GM18867 (cell line): ENCODE measurements around the gene CCDC175.
A peak's percentile ranks its signal among the peaks of the same experiment; 100 is the strongest.

Experiments used
- ATAC-seq: cut with Tn5 transposase; IDR thresholded peaks from one replicate; pipeline ENCODE4 v1.9.1; 2021; ENCODE audit warnings: mild to moderate bottlenecking, moderate library complexity; ENCODE audit not compliant: unreplicated experiment

The CCDC175 gene

GRCh38 chr14:59541731-59542130 is 34.9 kb downstream of the CCDC175 start:
- no peak for ATAC-seq

DNA sequence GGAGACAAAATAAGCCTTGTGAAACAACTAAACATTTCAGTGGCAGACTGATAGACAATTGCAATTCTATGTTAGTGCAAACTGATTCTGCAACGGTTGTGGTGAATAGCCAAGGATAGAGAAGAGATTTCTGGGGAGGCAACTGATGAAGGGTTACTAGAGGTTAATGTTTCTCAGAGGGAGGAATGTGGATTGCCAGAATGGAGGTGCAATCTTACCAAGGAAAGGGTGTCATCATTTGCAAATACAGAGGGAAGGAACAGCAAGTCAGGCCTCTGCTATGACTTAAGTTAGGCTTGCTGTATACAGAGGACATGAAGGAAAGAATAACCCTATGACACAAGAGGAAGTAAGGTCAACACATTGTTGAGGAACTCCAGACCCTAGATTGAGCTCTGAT is 35.8 kb downstream of the CCDC175 start:
- ATAC-seq: no peak

DNA sequence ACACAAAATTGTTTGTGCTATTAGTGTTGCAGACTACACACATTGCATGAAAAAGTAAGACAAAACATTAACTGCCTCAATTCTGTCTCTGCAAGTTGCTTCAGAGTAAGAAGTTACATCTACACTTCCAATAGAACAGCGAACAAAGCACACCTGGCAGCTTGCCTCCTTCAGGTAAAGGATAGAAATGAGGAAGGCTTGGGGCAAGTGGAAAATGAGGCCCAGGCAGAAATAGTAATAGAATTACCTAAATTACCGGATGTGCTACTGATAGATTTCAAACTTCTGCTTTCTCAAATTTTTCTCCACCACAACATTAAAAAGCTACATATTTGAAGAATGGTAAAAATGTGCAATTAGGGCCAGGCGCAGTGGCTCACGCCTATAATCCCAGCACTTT is 37.7 kb downstream of the CCDC175 start:
- ATAC-seq: no peak

- ATAC-seq: no peak
These were observed 39.1 kb downstream of the CCDC175 start for GRCh38 chr14:59537476-59537875.

- ATAC-seq: no peak
These were observed 42.1 kb downstream of the CCDC175 start for GRCh38 chr14:59534361-59534987.

- ATAC-seq: no peak
These were observed 44.2 kb downstream of the CCDC175 start for GRCh38 chr14:59532419-59532818.

GRCh38 chr14:59530349-59530748 is 46.3 kb downstream of the CCDC175 start:
- ATAC-seq: no peak

- ATAC-seq: no peak
These were observed 47.4 kb downstream of the CCDC175 start for GRCh38 chr14:59529189-59529588.

DNA sequence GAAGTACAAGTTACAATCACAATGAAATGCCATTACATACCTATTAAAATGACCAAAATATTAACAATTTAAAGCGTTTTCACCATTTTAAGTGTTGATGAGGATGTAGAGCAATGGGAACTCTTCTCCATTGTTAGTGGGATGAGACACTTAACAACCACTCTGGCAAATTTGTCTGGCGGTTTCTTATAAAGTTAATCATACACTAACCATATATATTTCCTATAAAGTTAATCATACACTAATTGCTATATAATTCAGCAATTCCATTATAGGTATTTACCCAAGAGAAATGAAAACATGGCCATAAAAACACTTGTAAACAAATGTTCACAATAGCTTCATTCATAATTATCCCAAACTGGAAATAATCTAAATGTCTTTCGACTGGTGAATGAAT is 56.4 kb downstream of the CCDC175 start:
- no peak for ATAC-seq

- ATAC-seq: no peak
These were observed 64.6 kb downstream of the CCDC175 start for GRCh38 chr14:59511916-59512575.

- ATAC-seq: no peak
These were observed 65.6 kb downstream of the CCDC175 start for GRCh38 chr14:59510966-59511365.

- ATAC-seq: no peak
These were observed 66.6 kb downstream of the CCDC175 start for GRCh38 chr14:59510001-59510400.

DNA sequence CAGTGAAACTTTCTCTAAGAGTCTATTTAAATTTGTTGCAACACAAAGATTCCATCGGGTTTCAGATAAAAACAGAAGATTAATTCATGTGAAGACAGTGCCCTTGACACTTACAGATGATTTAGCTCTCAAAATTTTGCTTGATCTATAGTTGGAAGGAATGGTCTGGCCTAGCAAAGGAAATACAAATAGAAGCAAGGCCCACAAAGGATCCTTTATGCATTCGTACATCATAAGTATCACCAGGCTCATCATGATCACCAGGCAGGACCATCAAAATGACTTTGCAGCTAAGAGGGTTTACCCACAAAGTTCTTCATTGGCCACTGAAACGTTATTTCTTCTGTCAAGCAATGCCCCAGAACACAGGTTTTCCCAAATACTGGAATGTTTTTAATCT is 67.5 kb downstream of the CCDC175 start:
- ATAC-seq: no peak

DNA sequence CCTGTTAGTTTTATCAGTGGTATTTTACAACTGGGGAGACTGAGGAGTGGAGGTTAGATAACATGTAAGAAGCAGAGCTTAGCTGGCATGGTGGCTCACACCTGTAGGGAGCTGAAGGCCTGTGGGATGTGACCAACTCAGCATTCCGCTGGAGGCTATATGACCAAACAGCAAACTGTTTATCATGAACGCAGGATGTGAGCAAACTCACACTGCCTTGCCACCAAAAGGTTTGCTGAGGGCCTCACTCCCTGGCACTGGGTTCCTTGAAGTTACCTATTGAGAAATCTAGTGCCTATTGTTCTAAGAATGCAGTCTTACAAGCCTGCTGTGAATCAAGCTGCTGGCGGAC is 68.9 kb downstream of the CCDC175 start:
- ATAC-seq: no peak

DNA sequence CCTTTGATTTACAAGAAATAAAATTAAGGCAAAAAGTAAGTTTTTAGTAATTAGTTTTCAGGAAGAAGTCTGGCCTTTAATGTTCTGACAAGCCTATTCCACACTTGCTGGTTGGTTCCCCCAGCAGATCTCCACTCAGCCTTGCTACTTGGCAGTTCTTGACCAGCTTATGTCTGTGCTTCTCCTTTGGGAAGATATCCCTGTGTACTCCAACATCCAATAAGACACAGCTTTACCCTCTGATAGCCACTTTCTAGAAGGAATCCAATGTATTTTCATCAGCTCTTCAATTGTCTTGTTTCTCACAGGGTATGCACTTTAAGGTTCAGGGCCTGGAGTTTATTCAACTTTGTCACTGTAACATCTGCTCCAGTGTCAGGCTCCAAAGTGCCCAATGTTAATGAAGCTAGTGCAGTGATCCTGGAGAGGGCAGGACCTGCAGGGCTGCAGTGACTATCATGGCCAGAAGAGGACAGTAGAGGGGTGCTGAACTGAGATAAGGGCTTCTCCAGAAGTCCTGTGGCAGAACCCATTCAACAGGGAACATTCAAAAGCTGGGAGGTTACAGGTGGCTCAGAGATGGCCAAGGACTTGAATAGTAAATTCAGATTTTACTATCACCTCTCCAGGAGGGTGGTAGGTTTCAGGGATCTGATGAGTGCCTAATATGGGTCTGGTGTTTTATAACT is 69.4 kb downstream of the CCDC175 start:
- peak; percentile 88 for ATAC-seq

DNA sequence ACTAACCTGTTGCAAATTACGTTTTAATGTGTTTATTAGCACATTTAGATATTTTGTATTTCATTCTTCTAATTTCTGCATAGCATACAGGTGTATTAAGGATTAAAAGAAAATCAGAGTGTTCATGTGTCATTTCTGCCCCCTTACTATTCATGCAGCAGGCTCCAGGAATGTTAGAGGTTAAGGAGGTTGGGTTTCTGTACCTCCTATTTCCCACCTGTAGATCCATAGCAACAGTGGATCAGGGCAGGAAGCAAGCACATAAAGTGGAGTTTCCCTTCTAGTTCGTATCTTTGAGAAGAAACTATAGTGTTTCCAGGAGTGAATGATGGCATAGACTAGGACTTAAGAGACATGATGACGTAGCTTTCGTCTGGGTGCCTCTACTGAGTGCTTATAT is 73.4 kb downstream of the CCDC175 start:
- ATAC-seq: no peak

DNA sequence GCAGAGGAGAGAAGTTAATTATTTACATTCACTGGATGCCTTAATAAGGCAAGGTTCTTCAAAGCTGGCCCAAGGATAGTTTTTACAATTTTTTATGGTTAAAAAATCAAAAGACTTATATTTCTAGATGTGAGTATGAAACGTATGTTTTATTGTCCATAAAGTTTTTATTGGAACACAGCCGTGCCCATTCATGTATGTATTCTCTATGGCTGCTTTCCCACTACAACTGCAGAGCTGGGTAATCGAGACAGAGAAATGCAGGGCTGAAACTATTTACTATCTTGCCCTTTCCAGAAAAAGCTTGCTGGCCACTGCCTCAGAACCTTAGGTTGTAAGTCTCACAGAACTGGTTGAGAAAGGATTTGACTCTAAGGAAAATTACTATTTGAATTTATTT is 75.9 kb downstream of the CCDC175 start:
- ATAC-seq: no peak

DNA sequence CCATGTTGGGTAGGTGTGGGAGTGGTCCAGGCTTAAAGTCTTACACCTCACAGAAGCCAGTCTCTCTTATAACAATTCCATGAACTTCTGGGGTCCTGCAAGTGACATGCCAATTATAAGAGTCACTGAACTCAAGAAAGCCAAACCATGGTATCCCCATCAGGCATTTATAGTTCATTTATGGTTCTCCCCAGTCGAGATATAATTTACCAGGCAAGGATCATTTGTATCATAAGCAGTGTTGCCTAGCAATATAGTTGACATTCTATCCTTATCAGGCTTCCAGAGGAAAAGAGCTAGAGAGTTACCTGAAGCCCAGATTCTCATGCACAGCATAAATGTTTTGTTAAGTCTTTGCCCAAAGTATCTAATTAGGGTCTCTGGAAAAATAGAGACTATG is 84.2 kb downstream of the CCDC175 start:
- ATAC-seq: no peak

DNA sequence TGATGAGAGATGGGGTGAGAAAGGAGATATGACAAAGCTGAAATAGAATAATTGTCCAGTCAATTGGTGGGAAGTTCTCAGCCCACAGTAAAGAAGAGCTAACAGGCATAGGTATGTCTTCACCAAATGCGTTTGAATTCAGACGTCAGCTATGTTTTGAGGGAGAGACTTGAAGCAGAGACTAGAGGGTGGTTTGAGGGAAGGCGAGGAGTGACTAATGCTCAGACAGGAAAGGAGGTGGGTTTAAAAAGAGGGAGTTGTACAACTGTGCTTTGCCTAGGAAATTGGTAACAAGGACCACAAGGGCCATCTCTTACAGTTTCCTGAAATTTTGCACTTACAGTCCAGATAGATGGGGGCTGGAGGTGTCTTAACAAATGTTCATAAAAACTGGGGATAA is 85.9 kb downstream of the CCDC175 start:
- ATAC-seq: no peak

GRCh38 chr14:59484639-59485175 is 91.9 kb downstream of the CCDC175 start:
- ATAC-seq: peak; percentile 51

- peak; percentile 91 for ATAC-seq
These were observed 92.6 kb downstream of the CCDC175 start, which contains the start of the genes JKAMP and L3HYPDH for GRCh38 chr14:59483819-59484638. Gene JKAMP (plus strand): TSS chr14:59484517. CDS start chr14:59484590, 73 bp downstream. Gene L3HYPDH (minus strand): TSS chr14:59484408. CDS start chr14:59484316, 92 bp downstream.
